HG02970 (cell line): ENCODE measurements around the gene ATF7.
"Not testable (repeated sequence)": the region's sequence is repeated elsewhere in the genome, so short reads cannot be mapped to it uniquely, and the experiment has no call there.

Experiments
- ATAC-seq: cut with Tn5 transposase; IDR thresholded peaks from one replicate; pipeline ENCODE4 v1.9.1; 2021; ENCODE audit warnings: mild to moderate bottlenecking, moderate library complexity, moderate number of reproducible peaks; ENCODE audit not compliant: unreplicated experiment, low FRiP score

The ATF7 gene

GRCh38 chr12:53631721-53632120 lies 5.5 kb upstream of the ATF7 start:
- ATAC-seq: no peak

GRCh38 chr12:53627919-53628318 lies 1.7 kb upstream of the ATF7 start:
- ATAC-seq: no peak

DNA sequence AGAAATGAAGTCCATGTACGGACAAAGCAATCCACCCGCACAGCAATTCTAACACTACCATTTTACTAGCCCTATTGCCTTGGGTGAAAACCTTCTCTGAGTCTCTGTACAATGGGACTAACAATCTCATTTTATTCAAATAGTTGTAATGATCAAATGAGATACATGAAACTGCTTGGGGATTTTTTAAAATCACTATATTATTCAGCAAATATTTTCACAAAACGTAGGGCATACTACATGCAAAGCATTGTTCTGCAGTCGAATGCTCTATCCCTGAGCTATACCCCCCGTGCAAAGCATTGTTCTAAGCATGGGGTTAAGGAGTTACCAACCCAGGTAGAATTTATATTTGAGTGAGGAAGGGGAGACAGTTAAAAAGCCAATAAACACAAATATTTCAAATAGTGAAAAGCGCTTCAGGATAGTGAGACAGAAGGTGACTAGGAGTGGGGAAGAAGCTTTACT lies 554 bp upstream of the ATF7 start:
- ATAC-seq: peak; percentile 1

DNA sequence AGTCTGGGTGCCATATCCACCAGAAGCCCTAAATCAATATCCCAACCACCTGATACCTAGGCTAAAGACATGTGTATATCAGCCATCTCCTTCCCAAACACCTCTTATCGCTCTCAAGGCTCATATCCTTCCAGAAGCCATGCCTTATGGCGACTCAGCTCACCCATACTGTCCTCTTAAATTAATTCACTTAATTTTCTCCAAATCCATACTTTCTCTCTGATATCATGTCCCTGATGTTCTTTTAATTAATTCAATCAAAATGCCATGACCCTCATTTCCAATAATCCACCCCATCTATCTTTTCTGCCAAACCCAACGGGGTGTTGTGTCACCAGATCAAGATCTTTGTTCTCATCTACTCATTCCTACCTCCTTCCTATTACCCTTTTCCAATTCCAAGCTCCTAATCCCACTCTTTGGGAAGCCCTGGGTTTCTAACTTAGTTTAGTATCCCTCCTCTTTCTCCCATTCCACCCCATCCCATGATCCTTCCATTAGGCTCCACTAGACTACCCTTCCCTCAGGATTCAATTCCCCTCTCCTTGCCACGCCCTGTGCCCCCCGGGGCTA lies 723 bp downstream of the ATF7 start:
- ATAC-seq: no peak

- ATAC-seq: no peak
These were observed 1.2 kb downstream of the ATF7 start for GRCh38 chr12:53624956-53625355.

DNA sequence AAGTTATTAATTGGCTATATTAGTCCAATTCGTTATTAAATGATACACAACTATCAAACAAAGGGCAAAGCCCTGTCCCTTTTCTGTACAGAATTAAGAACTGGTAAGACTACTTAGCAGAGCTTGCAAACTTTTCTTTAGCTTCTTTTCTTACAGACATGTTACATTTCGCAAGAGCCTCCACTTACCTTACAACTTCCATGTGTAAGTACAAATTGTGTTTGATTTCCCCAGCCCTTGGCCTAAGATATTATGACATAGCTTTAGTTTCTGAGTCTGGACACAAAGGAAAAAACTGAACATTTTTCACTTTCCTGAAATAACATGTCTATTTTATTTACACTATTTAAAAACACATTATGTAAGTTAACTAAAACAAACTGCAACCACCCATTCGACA lies 1.7 kb downstream of the ATF7 start:
- ATAC-seq: no peak

- ATAC-seq: no peak
These were observed 2.4 kb downstream of the ATF7 start for GRCh38 chr12:53623548-53624385.

GRCh38 chr12:53622724-53623123 lies 3.5 kb downstream of the ATF7 start:
- ATAC-seq: no peak

DNA sequence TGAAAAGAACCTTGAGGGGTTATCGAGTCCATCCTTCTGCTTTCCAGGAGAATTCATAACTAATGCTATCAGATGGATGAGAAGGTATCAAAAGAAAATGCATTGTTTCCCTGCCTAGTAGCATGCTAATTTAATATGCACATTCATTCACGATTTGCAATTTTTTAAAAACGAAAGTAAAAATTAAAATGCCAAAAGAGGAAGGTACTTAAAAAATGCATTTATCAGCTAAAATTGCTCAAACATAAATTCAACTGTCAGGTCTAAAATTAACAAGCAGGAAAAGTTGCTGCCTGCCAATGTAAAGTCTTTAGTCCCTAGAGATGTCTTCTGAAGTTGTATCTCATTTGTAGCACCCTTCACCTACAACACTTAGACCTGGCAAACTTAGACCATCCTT lies 7.9 kb downstream of the ATF7 start:
- no peak for ATAC-seq

- no peak for ATAC-seq
These were observed 8.5 kb downstream of the ATF7 start for GRCh38 chr12:53617700-53618099.

- ATAC-seq: no peak
These were observed 9.2 kb downstream of the ATF7 start for GRCh38 chr12:53616950-53617349.

DNA sequence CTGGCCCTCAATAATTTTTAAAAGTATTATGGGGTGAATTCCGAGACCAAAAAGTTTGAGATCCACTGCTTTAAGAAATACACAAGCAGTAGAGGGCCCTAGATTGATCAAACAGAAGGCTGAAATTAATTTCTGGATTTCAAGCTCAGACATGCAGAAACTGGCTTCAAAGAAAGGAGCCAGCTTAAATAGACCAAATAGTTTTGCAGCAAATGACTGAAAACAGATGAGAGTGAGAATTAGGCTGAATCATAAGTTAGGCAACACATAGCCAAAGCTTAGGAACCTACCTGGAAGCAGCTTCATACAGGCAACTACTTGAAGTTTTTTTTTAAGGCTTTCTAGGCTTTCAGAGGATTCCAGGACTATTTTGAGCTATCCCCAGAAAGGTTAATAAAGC lies 12.4 kb downstream of the ATF7 start:
- ATAC-seq: no peak

DNA sequence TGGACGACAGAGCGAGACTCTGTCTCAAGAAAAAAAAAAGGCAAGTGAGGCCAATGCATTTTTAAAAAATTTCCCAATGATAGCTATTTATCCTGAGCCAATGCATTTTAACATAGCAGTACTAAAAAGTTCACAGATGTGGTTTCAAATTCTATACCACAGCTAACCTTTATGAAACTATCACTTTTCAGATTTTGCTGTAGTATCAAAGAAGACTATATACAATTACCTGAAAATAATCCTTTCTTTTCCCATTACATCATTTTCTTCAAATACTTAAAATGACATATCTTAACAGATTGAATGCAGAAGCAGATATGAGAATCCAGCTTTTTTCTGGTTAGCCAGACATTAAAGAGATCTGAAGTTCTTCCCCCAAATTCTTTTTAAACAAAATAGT lies 13.2 kb downstream of the ATF7 start:
- ATAC-seq: no peak

- no peak for ATAC-seq
These were observed 14.9 kb downstream of the ATF7 start for GRCh38 chr12:53611304-53611703.

GRCh38 chr12:53606688-53607087 lies 19.5 kb downstream of the ATF7 start:
- ATAC-seq: not testable (repeated sequence)

DNA sequence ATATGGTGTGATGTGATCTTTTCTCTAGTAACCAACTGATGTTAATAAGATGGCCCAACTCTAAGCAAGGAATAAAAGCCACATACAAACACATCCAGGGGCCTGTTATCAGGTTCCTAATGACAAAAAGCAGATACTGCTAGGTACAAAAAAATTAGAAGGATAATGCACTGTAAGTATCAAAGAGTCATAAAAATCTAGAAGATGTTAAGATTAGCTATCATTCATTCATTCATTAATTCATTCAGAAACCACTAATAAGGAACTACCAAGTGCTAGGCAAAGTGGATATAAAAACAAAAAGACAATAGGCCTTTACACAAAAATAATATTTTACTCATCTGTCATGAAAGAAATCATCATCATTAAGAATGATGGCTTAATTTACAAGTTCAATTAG lies 21.6 kb downstream of the ATF7 start:
- no peak for ATAC-seq

- no peak for ATAC-seq
These were observed 22.4 kb downstream of the ATF7 start for GRCh38 chr12:53603804-53604203.

DNA sequence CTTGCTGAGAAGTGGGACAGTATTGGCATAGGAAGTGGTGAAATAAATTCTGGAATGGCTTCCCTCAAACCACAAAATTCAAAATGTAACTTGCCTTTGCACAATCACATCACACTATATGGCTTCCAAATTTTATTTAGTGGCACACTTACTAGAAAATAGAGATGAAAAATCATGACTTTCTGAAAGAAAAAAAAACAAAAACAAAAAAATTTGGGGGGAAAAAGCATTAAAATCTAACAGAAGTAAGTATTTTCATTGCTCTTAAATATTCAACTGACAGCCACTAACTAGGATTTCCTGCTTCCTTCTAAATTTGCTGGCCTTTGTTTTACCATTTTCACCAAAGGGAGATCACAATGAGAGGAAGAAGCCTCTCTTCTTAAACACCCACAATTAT lies 23.0 kb downstream of the ATF7 start:
- ATAC-seq: no peak

DNA sequence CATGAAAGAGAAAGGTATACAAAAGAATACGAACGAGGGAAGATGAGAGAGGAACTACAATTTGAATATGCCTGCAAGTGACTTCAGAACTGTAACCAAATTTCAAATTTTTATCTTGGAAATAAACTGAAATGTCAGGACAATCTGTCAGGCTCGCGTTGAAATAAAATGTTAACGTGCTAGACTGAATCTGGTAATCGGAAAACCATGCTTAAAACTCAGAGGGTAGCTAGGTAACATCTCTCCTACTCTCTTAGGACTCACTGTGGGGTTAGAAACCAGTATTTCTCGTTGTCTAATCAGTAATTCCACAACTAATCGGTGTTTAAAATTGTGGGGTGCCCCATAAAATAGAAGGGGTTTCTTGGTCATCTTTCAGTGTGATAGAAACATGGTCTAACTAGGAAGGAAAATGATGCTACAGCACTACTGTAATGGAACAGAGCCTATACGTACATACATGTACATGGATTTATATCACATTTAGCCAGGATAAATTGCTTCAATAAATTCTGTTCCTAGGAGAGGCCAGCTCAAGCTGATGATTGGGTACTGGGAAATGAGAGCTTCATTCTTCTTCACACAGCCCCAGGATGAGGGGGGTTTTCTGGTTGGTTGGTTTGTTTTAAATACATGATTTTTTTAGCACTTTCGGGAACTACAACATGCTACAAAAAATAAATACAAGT lies 23.9 kb downstream of the ATF7 start:
- ATAC-seq: no peak

GRCh38 chr12:53601296-53601847 lies 24.8 kb downstream of the ATF7 start:
- ATAC-seq: no peak
